ENCODE measurements around the gene ECI1.
"Not testable (repeated sequence)": the region's sequence is repeated elsewhere in the genome, so short reads cannot be mapped to it uniquely, and the experiment has no call there.

ECI1 gene

GRCh38 chr16:2278956-2279800, 27.8 kb upstream of the ECI1 start:
- DNase-seq (ENCODE audit: low read depth in 2 of 2), result no peak

GRCh38 chr16:2278272-2278608, 26.9 kb upstream of the ECI1 start:
- DNase-seq (ENCODE audit: low read depth in 2 of 2), result no peak

- no peak for DNase-seq (ENCODE audit: low read depth in 2 of 2)
Measured at GRCh38 chr16:2277466-2278271, 26.3 kb upstream of the ECI1 start.

- no peak for DNase-seq (ENCODE audit: low read depth in 2 of 2)
Measured at GRCh38 chr16:2276368-2277195, 25.2 kb upstream of the ECI1 start.

GRCh38 chr16:2275476-2276367, 24.3 kb upstream of the ECI1 start:
- DNase-seq (ENCODE audit: low read depth in 2 of 2), result no peak

- DNase-seq (ENCODE audit: low read depth in 2 of 2), result no peak
Measured at GRCh38 chr16:2273931-2274330, 22.5 kb upstream of the ECI1 start.

- no peak for DNase-seq (ENCODE audit: low read depth in 2 of 2)
Measured at GRCh38 chr16:2273484-2273883, 22.1 kb upstream of the ECI1 start.

GRCh38 chr16:2271848-2272461, 20.6 kb upstream of the ECI1 start:
- no peak for DNase-seq (ENCODE audit: low read depth in 2 of 2)

GRCh38 chr16:2270588-2271470, 19.4 kb upstream of the ECI1 start:
- no peak for DNase-seq (ENCODE audit: low read depth in 2 of 2)

GRCh38 chr16:2270070-2270462, 18.7 kb upstream of the ECI1 start:
- DNase-seq (ENCODE audit: low read depth in 2 of 2), result no peak

GRCh38 chr16:2267913-2268666, 16.7 kb upstream of the ECI1 start, which contains the start of gene RNPS1:
TSS of gene RNPS1 (minus strand) at chr16:2268126. CDS start at chr16:2264643, 3,483 bp downstream.
- peak; percentile 92 to 95 for DNase-seq (ENCODE audit: low read depth in 2 of 2)

- not testable (repeated sequence) for DNase-seq (ENCODE audit: low read depth in 2 of 2)
Measured at GRCh38 chr16:2267505-2267912, 16.1 kb upstream of the ECI1 start.

GRCh38 chr16:2266887-2267286, 15.5 kb upstream of the ECI1 start:
- not testable (repeated sequence) for DNase-seq (ENCODE audit: low read depth in 2 of 2)

- DNase-seq (ENCODE audit: low read depth in 2 of 2), result not testable (repeated sequence)
Measured at GRCh38 chr16:2263026-2263425, 11.6 kb upstream of the ECI1 start.

GRCh38 chr16:2260250-2260649, 8.9 kb upstream of the ECI1 start:
- DNase-seq (ENCODE audit: low read depth in 2 of 2), result no peak

GRCh38 chr16:2258530-2258929, 7.1 kb upstream of the ECI1 start:
- not testable (repeated sequence) for DNase-seq (ENCODE audit: low read depth in 2 of 2)

GRCh38 chr16:2257726-2258125, 6.3 kb upstream of the ECI1 start:
- no peak for DNase-seq (ENCODE audit: low read depth in 2 of 2)

GRCh38 chr16:2256531-2257140, 5.2 kb upstream of the ECI1 start:
- no peak for DNase-seq (ENCODE audit: low read depth in 2 of 2)

Measured in stimulated activated CD8-positive, alpha-beta memory T cell treated with anti-CD3 and anti-CD28 coated beads, Interleukin-7, amount 100 ng/mL, for 1 hour (primary cell).